HEK293 (cell line): Measurements from ENCODE around the gene CDR2L.

ENCODE experiments used
- ELK4 ChIP-seq: IDR thresholded peaks from 2 replicates; pipeline ENCODE4 v1.6.1; 2011; ENCODE audit warnings: mild to moderate bottlenecking, low read depth, low read length, borderline replicate concordance
- HOXC10 ChIP-seq: sonication (generic); formaldehyde crosslinking; IDR thresholded peaks from 2 replicates; pipeline ENCODE4 v1.8.1; 2023; ENCODE audit warnings: mild to moderate bottlenecking, missing genetic modification reagents
- OSR2 ChIP-seq: fragments of 450-650 bp; formaldehyde crosslinking; IDR thresholded peaks from 2 replicates; pipeline ENCODE4 v1.5.1; 2016; ENCODE audit warnings: missing biosample characterization, missing genetic modification characterization
- PRDM10 ChIP-seq: fragments of 450-650 bp; formaldehyde crosslinking; IDR thresholded peaks from 2 replicates; pipeline ENCODE4 v1.5.1; 2016; ENCODE audit warnings: missing biosample characterization, missing genetic modification characterization
- SP3 ChIP-seq: fragments of 450-650 bp; formaldehyde crosslinking; IDR thresholded peaks from 2 replicates; pipeline ENCODE4 v1.5.1; 2016; ENCODE audit warnings: missing biosample characterization, missing genetic modification characterization
- ZBTB8A ChIP-seq: fragments of 450-650 bp; formaldehyde crosslinking; IDR thresholded peaks from 2 replicates; pipeline ENCODE4 v1.5.1; 2016; ENCODE audit warnings: missing biosample characterization, missing genetic modification characterization
- ZFP3 ChIP-seq: fragments of 450-650 bp; formaldehyde crosslinking; IDR thresholded peaks from 2 replicates; pipeline ENCODE4 v1.5.1; 2016; ENCODE audit warnings: low read depth, missing biosample characterization, missing genetic modification characterization
- ZFP41 ChIP-seq: fragments of 450-650 bp; formaldehyde crosslinking; IDR thresholded peaks from 2 replicates; pipeline ENCODE4 v1.5.1; 2016; ENCODE audit warnings: missing biosample characterization, missing genetic modification characterization, borderline replicate concordance
- ZNF140 ChIP-seq: fragments of 450-650 bp; formaldehyde crosslinking; IDR thresholded peaks from 2 replicates; pipeline ENCODE4 v1.5.1; 2016; ENCODE audit warnings: missing biosample characterization, missing genetic modification characterization
- ZNF146 ChIP-seq: fragments of 450-650 bp; formaldehyde crosslinking; IDR thresholded peaks from 2 replicates; pipeline ENCODE4 v1.5.1; 2016; ENCODE audit warnings: missing biosample characterization, missing genetic modification characterization
- ZNF157 ChIP-seq: fragments of 450-650 bp; formaldehyde crosslinking; IDR thresholded peaks from 2 replicates; pipeline ENCODE4 v1.5.1; 2016; ENCODE audit warnings: missing biosample characterization, missing genetic modification characterization
- ZNF175 ChIP-seq: fragments of 450-650 bp; formaldehyde crosslinking; IDR thresholded peaks from 2 replicates; pipeline ENCODE4 v1.5.1; 2016; ENCODE audit warnings: missing biosample characterization, missing genetic modification characterization
- ZNF184 ChIP-seq: fragments of 450-650 bp; IDR thresholded peaks from 2 replicates; pipeline ENCODE4 v1.5.1; 2018; ENCODE audit warnings: missing biosample characterization, mild to moderate bottlenecking, missing genetic modification characterization
- ZNF350 ChIP-seq: fragments of 450-650 bp; formaldehyde crosslinking; IDR thresholded peaks from 2 replicates; pipeline ENCODE4 v1.5.0; 2017; ENCODE audit warnings: missing biosample characterization, mild to moderate bottlenecking, missing genetic modification characterization
- ZNF514 ChIP-seq: fragments of 450-650 bp; formaldehyde crosslinking; IDR thresholded peaks from 2 replicates; pipeline ENCODE4 v1.5.1; 2016; ENCODE audit warnings: missing biosample characterization, missing genetic modification characterization
- ZNF544 ChIP-seq: fragments of 450-650 bp; formaldehyde crosslinking; IDR thresholded peaks from 2 replicates; pipeline ENCODE4 v1.5.0; 2017; ENCODE audit warnings: missing biosample characterization, missing genetic modification characterization
- ZNF549 ChIP-seq: fragments of 450-650 bp; IDR thresholded peaks from 2 replicates; pipeline ENCODE4 v1.5.1; 2018; ENCODE audit warnings: missing biosample characterization, missing genetic modification characterization, mild to moderate bottlenecking, inconsistent platforms, moderate library complexity
- ZNF555 ChIP-seq: fragments of 450-650 bp; formaldehyde crosslinking; conservative IDR thresholded peaks from 2 replicates; pipeline ENCODE4 v1.5.1; 2017; ENCODE audit warnings: missing biosample characterization, mild to moderate bottlenecking, missing genetic modification characterization, inconsistent platforms
- ZNF561 ChIP-seq: fragments of 450-650 bp; IDR thresholded peaks from 2 replicates; pipeline ENCODE4 v1.5.1; 2018; ENCODE audit warnings: missing biosample characterization, missing genetic modification characterization, borderline replicate concordance
- ZNF585B ChIP-seq: fragments of 450-650 bp; formaldehyde crosslinking; IDR thresholded peaks from 2 replicates; pipeline ENCODE4 v1.5.1; 2016; ENCODE audit warnings: missing biosample characterization, missing genetic modification characterization
- ZNF791 ChIP-seq: fragments of 450-650 bp; formaldehyde crosslinking; IDR thresholded peaks from 2 replicates; pipeline ENCODE4 v1.5.1; 2016; ENCODE audit warnings: missing biosample characterization, missing genetic modification characterization
- ZNF830 ChIP-seq: fragments of 450-650 bp; IDR thresholded peaks from 2 replicates; pipeline ENCODE4 v1.5.0; 2018; ENCODE audit warnings: missing biosample characterization, missing genetic modification characterization, low read depth, mild to moderate bottlenecking, moderate library complexity
- ZNF843 ChIP-seq: fragments of 450-650 bp; formaldehyde crosslinking; IDR thresholded peaks from 2 replicates; pipeline ENCODE4 v1.5.1; 2016; ENCODE audit warnings: missing biosample characterization, missing genetic modification characterization
- TF ChIP-seq, protein P1 (sequence below): fragments of 450-650 bp; formaldehyde crosslinking; optimal IDR thresholded peaks from 2 replicates; pipeline ENCODE3; 2016; ENCODE audit warnings: missing biosample characterization, mild to moderate bottlenecking, missing genetic modification characterization
- TF ChIP-seq, protein P2 (sequence below): fragments of 450-650 bp; formaldehyde crosslinking; IDR thresholded peaks from 2 replicates; pipeline ENCODE4 v1.5.1; 2017; ENCODE audit warnings: missing biosample characterization, mild to moderate bottlenecking, missing genetic modification characterization, moderate library complexity
- TF ChIP-seq, protein P3 (sequence below): fragments of 450-650 bp; IDR thresholded peaks from 2 replicates; pipeline ENCODE4 v1.5.1; 2018; ENCODE audit warnings: missing biosample characterization, missing genetic modification characterization
- TF ChIP-seq, protein P4 (sequence below): fragments of 450-650 bp; IDR thresholded peaks from 2 replicates; pipeline ENCODE4 v1.5.1; 2018; ENCODE audit warnings: missing biosample characterization, mild to moderate bottlenecking, missing genetic modification characterization
- TF ChIP-seq, protein P5 (sequence below): fragments of 450-650 bp; formaldehyde crosslinking; IDR thresholded peaks from 2 replicates; pipeline ENCODE4 v1.5.1; 2016; ENCODE audit warnings: missing biosample characterization, missing genetic modification characterization

Gene CDR2L

DNA sequence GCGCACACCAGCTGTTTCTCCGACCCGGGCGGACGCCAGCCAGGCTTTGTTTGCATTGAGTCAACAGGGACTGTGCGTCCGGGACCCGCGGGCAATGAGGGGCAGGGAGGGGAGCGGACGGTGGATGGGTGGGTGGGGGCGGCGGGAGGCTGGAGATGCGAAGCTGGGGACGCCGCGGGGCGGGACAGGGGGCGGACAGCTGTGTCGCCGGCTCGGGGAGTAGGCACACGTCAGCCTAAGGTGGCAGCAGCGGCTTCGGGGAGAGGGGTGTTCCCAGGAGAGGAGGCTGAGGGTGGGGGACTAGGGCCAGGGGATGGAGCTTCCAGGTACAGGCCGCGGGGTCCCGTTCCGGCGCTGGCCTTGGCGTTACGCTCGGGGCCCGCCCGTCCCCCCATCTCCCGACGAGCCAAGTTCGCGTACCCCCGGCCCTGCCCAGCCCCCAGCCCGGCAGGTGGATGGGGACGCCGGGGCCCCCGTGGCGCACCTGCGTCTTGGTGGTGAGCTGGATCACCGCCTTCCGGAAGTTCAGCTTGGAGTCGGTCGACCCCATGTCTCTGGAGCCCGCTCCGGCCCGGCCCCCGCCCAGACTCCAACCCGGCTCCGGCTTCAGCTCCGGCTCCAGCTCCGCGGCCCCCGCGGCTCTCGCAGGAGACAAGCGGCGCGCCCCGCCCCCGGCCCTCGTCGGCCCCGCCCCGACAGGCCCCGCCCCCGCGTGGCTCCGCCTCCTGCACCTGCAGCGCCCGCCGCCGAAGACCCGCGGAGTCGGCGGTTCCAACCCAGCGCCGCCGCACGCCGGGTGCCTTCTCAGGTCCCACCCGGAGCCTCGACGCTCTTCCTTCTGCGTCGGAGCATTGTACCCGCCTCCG is 15.1 kb upstream of the CDR2L start, which contains the start of gene HID1 (continued):
- TF ChIP-seq, protein P1, sequence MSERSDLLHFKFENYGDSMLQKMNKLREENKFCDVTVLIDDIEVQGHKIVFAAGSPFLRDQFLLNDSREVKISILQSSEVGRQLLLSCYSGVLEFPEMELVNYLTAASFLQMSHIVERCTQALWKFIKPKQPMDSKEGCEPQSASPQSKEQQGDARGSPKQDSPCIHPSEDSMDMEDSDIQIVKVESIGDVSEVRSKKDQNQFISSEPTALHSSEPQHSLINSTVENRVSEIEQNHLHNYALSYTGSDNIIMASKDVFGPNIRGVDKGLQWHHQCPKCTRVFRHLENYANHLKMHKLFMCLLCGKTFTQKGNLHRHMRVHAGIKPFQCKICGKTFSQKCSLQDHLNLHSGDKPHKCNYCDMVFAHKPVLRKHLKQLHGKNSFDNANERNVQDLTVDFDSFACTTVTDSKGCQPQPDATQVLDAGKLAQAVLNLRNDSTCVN (tag by site-specific recombination): peak; percentile 52
- TF ChIP-seq ZNF830 (no peak), ZNF350 (tag by site-specific recombination) (no peak), ZNF157 (tag by site-specific recombination) (no peak), ZBTB8A (tag by site-specific recombination) (no peak), ZFP3 (tag by site-specific recombination) (no peak), ZNF514 (tag by site-specific recombination) (no peak), OSR2 (tag by site-specific recombination) (no peak), ZNF140 (tag by site-specific recombination) (no peak), ZNF175 (no peak), SP3 (tag by site-specific recombination) (peak; percentile 64), ZNF585B (no peak), ZFP41 (no peak), ZNF146 (no peak), ZNF561 (no peak), PRDM10 (tag by site-specific recombination) (peak; percentile 77), ZNF549 (tag by site-specific recombination) (no peak), ZNF184 (tag by site-specific recombination) (no peak), HOXC10 (CRISPR knock-in tag) (no peak), ZNF544 (no peak), ELK4 (no peak), ZNF555 (no peak), ZNF791 (no peak), ZNF843 (tag by site-specific recombination) (no peak)
- TF ChIP-seq, protein P2, sequence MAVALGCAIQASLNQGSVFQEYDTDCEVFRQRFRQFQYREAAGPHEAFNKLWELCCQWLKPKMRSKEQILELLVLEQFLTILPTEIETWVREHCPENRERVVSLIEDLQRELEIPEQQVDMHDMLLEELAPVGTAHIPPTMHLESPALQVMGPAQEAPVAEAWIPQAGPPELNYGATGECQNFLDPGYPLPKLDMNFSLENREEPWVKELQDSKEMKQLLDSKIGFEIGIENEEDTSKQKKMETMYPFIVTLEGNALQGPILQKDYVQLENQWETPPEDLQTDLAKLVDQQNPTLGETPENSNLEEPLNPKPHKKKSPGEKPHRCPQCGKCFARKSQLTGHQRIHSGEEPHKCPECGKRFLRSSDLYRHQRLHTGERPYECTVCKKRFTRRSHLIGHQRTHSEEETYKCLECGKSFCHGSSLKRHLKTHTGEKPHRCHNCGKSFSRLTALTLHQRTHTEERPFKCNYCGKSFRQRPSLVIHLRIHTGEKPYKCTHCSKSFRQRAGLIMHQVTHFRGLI (tag by site-specific recombination): 0 out of 2 replicates have a peak, but pooled peaks have one; percentile 28
- TF ChIP-seq, protein P3, sequence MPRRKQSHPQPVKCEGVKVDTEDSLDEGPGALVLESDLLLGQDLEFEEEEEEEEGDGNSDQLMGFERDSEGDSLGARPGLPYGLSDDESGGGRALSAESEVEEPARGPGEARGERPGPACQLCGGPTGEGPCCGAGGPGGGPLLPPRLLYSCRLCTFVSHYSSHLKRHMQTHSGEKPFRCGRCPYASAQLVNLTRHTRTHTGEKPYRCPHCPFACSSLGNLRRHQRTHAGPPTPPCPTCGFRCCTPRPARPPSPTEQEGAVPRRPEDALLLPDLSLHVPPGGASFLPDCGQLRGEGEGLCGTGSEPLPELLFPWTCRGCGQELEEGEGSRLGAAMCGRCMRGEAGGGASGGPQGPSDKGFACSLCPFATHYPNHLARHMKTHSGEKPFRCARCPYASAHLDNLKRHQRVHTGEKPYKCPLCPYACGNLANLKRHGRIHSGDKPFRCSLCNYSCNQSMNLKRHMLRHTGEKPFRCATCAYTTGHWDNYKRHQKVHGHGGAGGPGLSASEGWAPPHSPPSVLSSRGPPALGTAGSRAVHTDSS (tag by site-specific recombination): no peak
- TF ChIP-seq, protein P4, sequence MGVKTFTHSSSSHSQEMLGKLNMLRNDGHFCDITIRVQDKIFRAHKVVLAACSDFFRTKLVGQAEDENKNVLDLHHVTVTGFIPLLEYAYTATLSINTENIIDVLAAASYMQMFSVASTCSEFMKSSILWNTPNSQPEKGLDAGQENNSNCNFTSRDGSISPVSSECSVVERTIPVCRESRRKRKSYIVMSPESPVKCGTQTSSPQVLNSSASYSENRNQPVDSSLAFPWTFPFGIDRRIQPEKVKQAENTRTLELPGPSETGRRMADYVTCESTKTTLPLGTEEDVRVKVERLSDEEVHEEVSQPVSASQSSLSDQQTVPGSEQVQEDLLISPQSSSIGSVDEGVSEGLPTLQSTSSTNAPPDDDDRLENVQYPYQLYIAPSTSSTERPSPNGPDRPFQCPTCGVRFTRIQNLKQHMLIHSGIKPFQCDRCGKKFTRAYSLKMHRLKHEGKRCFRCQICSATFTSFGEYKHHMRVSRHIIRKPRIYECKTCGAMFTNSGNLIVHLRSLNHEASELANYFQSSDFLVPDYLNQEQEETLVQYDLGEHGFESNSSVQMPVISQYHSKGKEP: no peak
- TF ChIP-seq, protein P5, sequence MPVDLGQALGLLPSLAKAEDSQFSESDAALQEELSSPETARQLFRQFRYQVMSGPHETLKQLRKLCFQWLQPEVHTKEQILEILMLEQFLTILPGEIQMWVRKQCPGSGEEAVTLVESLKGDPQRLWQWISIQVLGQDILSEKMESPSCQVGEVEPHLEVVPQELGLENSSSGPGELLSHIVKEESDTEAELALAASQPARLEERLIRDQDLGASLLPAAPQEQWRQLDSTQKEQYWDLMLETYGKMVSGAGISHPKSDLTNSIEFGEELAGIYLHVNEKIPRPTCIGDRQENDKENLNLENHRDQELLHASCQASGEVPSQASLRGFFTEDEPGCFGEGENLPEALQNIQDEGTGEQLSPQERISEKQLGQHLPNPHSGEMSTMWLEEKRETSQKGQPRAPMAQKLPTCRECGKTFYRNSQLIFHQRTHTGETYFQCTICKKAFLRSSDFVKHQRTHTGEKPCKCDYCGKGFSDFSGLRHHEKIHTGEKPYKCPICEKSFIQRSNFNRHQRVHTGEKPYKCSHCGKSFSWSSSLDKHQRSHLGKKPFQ (tag by site-specific recombination): no peak
